Measurements from ENCODE around the gene ZNF598. TPM values are rescaled to one million over a fixed set of nuclear protein-coding genes. Genes with fewer than 3 reads are reported as not detected.

ZNF598 gene
- total and polyA plus RNA-seq, 2 of the 13 experiments (the other 11 are each of a cell fraction or from before 2014, with no cell fraction given): 13.5 to 14.2 TPM

- no peak for TF ChIP-seq ZNF547 (CRISPR knock-in tag; IDR thresholded peaks at IDR 0.05)
- TF ChIP-seq TERF1 (CRISPR knock-in tag; IDR thresholded peaks at IDR 0.05): no peak
- TF ChIP-seq TEAD2 (CRISPR knock-in tag; IDR thresholded peaks at IDR 0.05): no peak
- TF ChIP-seq ZNF510 (CRISPR knock-in tag; IDR thresholded peaks at IDR 0.05; ENCODE audit: low read depth): no peak
- TF ChIP-seq XRCC5 (optimal IDR thresholded peaks at IDR 0.05; ENCODE audit: low read length): no peak
- TF ChIP-seq KLF11 (CRISPR knock-in tag; IDR thresholded peaks at IDR 0.05): no peak
- no peak for TF ChIP-seq ESRRA (CRISPR knock-in tag; IDR thresholded peaks at IDR 0.05; ENCODE audit: low read depth)
- TF ChIP-seq HNF4A (CRISPR knock-in tag; IDR thresholded peaks at IDR 0.05): no peak
- TF ChIP-seq ZC3H13 (CRISPR knock-in tag; IDR thresholded peaks at IDR 0.05): no peak
- no peak for TF ChIP-seq CBX1 (IDR thresholded peaks at IDR 0.05; ENCODE audit: low read depth)
- no peak for TF ChIP-seq TBX3 (IDR thresholded peaks at IDR 0.05; ENCODE audit: borderline replicate concordance)
- TF ChIP-seq, protein P1, sequence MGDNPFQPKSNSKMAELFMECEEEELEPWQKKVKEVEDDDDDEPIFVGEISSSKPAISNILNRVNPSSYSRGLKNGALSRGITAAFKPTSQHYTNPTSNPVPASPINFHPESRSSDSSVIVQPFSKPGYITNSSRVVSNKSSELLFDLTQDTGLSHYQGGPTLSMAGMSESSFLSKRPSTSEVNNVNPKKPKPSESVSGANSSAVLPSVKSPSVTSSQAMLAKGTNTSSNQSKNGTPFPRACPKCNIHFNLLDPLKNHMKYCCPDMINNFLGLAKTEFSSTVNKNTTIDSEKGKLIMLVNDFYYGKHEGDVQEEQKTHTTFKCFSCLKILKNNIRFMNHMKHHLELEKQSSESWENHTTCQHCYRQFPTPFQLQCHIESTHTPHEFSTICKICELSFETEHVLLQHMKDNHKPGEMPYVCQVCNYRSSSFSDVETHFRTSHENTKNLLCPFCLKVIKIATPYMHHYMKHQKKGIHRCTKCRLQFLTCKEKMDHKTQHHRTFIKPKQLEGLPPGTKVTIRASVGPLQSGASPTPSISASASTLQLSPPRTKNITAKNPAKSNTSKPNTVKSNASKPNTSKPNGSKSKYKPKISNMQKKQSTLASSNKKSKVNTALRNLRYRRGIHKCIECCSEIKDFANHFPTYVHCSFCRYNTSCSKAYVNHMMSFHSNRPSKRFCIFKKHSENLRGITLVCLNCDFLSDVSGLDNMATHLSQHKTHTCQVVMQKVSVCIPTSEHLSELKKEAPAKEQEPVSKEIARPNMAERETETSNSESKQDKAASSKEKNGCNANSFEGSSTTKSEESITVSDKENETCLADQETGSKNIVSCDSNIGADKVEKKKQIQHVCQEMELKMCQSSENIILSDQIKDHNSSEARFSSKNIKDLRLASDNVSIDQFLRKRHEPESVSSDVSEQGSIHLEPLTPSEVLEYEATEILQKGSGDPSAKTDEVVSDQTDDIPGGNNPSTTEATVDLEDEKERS (CRISPR knock-in tag; IDR thresholded peaks at IDR 0.05): no peak
- TF ChIP-seq, protein P2, sequence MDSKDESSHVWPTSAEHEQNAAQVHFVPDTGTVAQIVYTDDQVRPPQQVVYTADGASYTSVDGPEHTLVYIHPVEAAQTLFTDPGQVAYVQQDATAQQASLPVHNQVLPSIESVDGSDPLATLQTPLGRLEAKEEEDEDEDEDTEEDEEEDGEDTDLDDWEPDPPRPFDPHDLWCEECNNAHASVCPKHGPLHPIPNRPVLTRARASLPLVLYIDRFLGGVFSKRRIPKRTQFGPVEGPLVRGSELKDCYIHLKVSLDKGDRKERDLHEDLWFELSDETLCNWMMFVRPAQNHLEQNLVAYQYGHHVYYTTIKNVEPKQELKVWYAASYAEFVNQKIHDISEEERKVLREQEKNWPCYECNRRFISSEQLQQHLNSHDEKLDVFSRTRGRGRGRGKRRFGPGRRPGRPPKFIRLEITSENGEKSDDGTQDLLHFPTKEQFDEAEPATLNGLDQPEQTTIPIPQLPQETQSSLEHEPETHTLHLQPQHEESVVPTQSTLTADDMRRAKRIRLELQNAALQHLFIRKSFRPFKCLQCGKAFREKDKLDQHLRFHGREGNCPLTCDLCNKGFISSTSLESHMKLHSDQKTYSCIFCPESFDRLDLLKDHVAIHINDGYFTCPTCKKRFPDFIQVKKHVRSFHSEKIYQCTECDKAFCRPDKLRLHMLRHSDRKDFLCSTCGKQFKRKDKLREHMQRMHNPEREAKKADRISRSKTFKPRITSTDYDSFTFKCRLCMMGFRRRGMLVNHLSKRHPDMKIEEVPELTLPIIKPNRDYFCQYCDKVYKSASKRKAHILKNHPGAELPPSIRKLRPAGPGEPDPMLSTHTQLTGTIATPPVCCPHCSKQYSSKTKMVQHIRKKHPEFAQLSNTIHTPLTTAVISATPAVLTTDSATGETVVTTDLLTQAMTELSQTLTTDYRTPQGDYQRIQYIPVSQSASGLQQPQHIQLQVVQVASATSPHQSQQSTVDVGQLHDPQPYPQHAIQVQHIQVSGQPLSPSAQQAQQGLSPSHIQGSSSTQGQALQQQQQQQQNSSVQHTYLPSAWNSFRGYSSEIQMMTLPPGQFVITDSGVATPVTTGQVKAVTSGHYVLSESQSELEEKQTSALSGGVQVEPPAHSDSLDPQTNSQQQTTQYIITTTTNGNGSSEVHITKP (CRISPR knock-in tag; IDR thresholded peaks at IDR 0.05; ENCODE audit: low read depth): no peak
- TF ChIP-seq ZSCAN29 (CRISPR knock-in tag; conservative IDR thresholded peaks at IDR 0.05): no peak
- TF ChIP-seq, protein P3, sequence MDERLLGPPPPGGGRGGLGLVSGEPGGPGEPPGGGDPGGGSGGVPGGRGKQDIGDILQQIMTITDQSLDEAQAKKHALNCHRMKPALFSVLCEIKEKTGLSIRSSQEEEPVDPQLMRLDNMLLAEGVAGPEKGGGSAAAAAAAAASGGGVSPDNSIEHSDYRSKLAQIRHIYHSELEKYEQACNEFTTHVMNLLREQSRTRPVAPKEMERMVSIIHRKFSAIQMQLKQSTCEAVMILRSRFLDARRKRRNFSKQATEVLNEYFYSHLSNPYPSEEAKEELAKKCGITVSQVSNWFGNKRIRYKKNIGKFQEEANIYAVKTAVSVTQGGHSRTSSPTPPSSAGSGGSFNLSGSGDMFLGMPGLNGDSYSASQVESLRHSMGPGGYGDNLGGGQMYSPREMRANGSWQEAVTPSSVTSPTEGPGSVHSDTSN (CRISPR knock-in tag; IDR thresholded peaks at IDR 0.05): no peak
- TF ChIP-seq ZNF180 (CRISPR knock-in tag; IDR thresholded peaks at IDR 0.05; ENCODE audit: borderline replicate concordance, low read depth): no peak
- ChIA-PET CTCF (ENCODE audit: low intra/inter-chr PET ratio, low total read pairs) (no interaction called here), POLR2A (interaction anchor here (0.6 to 1.4 kb wide), 2 partner anchors 14 to 145 kb away, joined by 3 to 4 read pairs; partner anchors contain the start of gene RPS2)
- WGBS (ENCODE audit: low lambda C conversion rate): 95% methylated on average over 27 of the region's 37 CpGs
- Histone ChIP-seq H3K27ac (ENCODE audit: extremely low read length, insufficient read depth, low read length) (no peak overlapping the region), H3K4me1 (ENCODE audit: insufficient read depth, low read length) (peaks cover 22% of the 10 kb centered on the region), H3K79me2 (ENCODE audit: insufficient read depth, low read length) (peaks cover 2% of the 10 kb centered on the region), H3K9ac (ENCODE audit: insufficient read depth, low read depth, low read length) (no peak overlapping the region), H3K36me3 (replicated peaks in 1 of 2; ENCODE audit: control insufficient read depth in 1 of 2, insufficient read depth in 2 of 2, low read length in 2 of 2) (peaks cover 21 to 34% of the 10 kb centered on the region in 2 experiments; a peak in 3 of 5 replicates), H3K4me3 (replicated peaks in 1 of 3; ENCODE audit: insufficient read depth in 1 of 3, low read depth in 2 of 3, low read length in 3 of 3) (no peak overlapping the region), H2AFZ (ENCODE audit: low read length) (no peak overlapping the region), H3K27me3 (ENCODE audit: control insufficient read depth in 1 of 2, insufficient read depth in 2 of 2, low read length in 2 of 2) (no peaks in the 10 kb centered on the region), H4K20me1 (ENCODE audit: insufficient read depth, low read length) (no peaks in the 10 kb centered on the region), H3K4me2 (ENCODE audit: low read depth, low read length) (no peak overlapping the region), H3K9me3 (ENCODE audit: low read length) (no peaks in the 10 kb centered on the region)
- intact Hi-C loops (cut with micrococcal nuclease; ENCODE audit: unreplicated experiment) (no loop called here), in situ Hi-C loops (cut with HindIII; ENCODE audit: extremely low pct_ligation_motif_present, low pct_unique_long_range_greater_than_20kb) (no loop called here)
- FAIRE-seq: no peak
- no peak for DNase-seq (ENCODE audit: low spot score)
- no peak for ATAC-seq
- no TSS peak for BruUV-seq (replicated peaks)
Measured at GRCh38 chr16:1978476-1979120, 31.0 kb downstream of the ZNF598 start.

Data from HepG2 (cell line).